HFF-Myc (cell line): ENCODE measurements around the gene IFT20.
A peak's percentile ranks its signal among the peaks of the same experiment; 100 is the strongest.

Source experiments
- DNase-seq: peaks from one replicate; pipeline ENCODE4 v3.0.0-alpha.2; 2011; ENCODE audit warnings: low read depth; ENCODE audit errors: extremely low read depth
- H3K4me3 ChIP-seq: replicated peaks from 2 replicates; pipeline ENCODE4 v1.5.1; 2011; ENCODE audit warnings: low read depth, mild to moderate bottlenecking, control low read depth, low read length
- TF ChIP-seq, protein P1 (sequence below): IDR thresholded peaks from 2 replicates; pipeline ENCODE4 v1.5.1; 2012; ENCODE audit warnings: mild to moderate bottlenecking, low read depth, low read length, control low read depth; ENCODE audit errors: missing control alignments

IFT20 gene

DNA sequence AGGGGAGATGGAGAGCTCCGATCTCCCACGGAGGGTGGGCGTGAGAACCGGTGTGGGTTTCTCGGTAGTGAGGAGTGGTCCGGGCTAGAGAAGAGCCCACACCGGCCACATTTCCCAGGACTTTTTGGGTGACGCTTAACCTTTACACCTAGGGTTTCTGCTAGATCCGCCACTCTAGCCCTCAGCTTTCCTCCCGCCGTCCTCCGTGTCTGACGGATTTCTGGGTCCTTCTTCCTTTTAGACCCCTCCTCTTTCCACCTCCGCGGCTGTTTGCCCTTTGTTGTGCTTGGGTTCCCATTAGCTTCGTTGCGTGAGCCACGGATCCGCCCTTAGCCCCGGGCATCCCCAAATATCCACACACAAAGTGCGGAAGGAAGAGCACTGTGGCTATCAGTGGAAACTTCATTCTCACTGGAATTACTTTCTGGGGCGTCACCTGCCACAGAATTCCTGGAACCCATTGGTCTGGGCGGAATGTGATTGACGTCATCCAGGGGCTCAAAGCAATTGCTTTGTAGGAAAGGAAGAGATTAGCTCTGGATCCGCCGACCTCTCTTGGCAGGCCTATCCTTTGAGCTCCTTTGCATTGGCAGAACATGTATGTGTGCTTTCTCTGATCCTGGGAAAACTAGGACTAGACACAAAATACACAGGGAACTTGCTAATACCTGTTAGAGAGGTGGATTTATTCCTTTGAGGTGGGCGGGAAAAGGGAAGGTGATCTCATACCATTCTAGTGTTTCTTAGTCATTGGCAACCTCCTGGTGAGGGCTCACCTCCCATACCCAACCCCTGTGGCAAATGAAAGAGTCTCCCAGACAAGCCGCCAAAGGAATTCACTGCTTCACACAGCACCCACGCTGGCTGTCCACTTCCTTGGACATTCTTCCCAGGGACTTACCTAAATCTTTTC is 943 bp upstream of the IFT20 start:
- DNase-seq: peak; percentile 59
- TF ChIP-seq, protein P1, sequence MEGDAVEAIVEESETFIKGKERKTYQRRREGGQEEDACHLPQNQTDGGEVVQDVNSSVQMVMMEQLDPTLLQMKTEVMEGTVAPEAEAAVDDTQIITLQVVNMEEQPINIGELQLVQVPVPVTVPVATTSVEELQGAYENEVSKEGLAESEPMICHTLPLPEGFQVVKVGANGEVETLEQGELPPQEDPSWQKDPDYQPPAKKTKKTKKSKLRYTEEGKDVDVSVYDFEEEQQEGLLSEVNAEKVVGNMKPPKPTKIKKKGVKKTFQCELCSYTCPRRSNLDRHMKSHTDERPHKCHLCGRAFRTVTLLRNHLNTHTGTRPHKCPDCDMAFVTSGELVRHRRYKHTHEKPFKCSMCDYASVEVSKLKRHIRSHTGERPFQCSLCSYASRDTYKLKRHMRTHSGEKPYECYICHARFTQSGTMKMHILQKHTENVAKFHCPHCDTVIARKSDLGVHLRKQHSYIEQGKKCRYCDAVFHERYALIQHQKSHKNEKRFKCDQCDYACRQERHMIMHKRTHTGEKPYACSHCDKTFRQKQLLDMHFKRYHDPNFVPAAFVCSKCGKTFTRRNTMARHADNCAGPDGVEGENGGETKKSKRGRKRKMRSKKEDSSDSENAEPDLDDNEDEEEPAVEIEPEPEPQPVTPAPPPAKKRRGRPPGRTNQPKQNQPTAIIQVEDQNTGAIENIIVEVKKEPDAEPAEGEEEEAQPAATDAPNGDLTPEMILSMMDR: no peak
- H3K4me3 ChIP-seq: peak overlapping the region; percentile 96

DNA sequence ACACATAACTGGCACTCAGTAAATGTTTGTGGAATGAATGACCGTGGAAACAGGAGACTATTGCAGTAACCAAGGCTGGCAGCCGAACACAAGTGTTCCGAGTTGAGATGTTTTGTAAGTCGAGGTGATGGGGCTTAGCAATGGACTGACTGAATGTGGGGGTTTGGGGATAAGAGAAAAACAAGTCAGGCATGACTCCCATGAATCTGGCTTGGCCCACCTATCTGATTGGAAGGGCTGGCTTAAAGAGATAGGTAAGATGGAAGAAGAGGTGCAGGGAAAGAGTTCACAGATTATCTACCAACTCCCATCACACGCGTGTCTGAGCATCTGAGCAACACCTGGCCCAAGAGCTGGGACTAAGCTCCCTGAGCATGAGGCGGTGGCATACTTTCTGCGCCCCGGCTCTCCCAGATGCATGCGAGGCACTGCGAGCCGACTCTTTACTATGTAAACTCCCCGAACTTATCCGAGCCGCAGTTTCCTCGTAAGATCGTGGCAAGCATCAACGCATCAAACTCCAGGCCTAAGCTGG is 539 bp downstream of the IFT20 start:
- TF ChIP-seq, protein P1: no peak
- H3K4me3 ChIP-seq: peak overlapping the region; percentile 96
- DNase-seq: no peak

DNA sequence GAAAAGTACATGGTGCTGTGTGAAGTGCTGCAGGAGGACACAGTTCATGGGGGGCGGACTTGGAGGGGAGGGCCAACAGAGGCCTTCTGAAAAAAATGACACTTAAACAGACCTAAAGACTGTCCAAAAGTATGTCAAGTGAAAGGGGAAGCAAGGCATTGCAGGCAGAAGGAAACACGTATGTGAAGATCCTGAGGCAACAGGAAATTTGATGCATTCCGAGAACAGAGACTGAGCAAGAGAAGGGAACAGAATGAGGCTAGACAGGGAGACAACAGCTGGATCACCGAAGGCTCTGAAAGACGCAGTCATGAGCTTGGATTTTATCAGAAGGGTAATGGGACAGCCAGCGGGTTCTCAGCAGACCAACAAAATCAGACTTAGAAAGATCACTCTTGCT is 1.1 kb downstream of the IFT20 start:
- TF ChIP-seq, protein P1: no peak
- no peak for DNase-seq
- H3K4me3 ChIP-seq: peak overlapping the region; percentile 96

DNA sequence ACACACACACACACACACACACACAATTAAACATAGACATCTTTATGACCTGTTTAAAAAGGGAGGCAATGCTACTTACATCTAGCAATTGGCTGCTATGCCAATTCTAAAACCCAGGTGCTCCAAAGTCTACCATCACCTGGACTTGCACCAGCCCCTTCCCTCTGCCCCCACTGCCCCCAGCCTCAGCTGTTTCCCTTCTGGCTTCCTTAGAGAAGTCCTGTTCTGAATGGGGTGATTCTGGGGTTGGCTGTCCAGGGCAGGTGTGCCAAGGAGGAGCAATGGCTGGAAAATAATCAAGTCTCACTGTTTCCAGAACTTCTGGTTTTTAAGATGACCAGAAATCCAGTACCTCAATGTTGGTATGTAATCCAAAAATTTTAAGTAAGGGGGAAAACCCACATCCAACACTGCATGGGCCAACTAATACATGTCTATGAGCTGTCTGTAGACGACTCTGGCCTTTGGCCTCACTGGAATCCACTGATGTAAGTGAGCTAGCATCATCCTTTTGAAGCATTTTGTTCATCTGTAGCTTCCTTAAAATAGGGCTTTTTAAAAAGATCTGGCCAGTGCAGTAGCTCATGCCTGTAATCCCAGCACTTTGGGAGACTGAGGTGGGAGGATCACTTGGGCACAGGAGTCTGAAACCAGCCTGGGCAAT is 2.1 kb downstream of the IFT20 start:
- TF ChIP-seq, protein P1: no peak
- no peak for DNase-seq
- H3K4me3 ChIP-seq: no peak overlapping the region

DNA sequence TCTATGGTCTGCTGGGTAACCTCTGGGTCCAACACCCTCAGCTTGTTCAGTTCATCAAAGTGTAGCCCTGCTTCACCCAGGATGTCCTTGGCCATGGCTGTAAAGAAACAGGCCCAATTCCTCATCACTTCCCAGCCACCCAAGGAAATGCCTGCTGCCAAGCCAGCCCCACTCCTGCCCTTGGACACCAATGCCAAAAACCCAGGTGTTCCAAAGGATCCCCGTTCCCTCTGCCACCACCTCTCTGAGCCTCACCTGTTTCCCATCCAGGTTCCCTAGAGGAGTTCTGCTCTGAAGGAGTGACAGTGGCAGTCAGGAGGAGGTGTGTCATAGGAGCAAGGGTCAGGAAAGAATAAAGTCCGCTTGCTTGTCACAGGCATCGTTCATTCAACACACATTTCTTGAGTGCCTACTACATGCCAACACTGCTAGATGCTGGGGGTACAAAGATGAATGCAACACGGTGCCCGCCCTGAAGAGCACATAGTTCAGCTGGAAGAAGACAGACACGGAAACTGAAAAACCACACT is 3.3 kb downstream of the IFT20 start:
- no peak for DNase-seq
- TF ChIP-seq, protein P1: no peak
- no peak overlapping the region for H3K4me3 ChIP-seq

DNA sequence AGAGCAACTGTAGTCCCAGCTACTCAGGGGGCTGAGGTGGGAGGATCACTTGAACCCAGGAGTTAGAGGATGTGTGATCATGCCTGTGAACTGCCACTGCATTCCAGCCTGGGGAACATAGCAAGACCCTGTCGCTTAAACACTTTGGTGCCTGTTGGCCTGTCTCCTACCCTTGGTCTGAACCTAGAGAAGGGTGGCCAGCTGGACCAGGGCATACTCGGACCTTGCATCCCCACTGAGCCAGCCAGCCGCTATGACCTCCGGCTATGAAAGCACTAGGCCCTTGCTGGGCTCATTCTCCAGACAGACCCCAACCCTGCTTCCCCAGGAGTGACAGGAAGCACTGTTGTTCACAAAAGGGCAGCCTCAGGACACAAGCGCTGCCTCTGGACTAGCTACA is 4.6 kb downstream of the IFT20 start:
- no peak overlapping the region for H3K4me3 ChIP-seq
- TF ChIP-seq, protein P1: no peak
- DNase-seq: no peak
